HepG2 (cell line): ENCODE data around the gene SEMA3B. TPM values are rescaled to one million over a fixed set of nuclear protein-coding genes. Genes with fewer than 3 reads are reported as not detected.

Experiments
- BCL6 ChIP-seq: IDR thresholded peaks from 2 replicates; pipeline ENCODE4 v1.6.1; 2016; ENCODE audit warnings: missing genetic modification reagents, missing compliant biosample characterization
- CREM ChIP-seq, 2 experiments: sonication (generic) in 1 of 2; formaldehyde crosslinking in 1 of 2; IDR thresholded peaks; 2 replicates each; pipeline versions ENCODE4 v1.4.0 to v1.6.1; 2016 to 2020; ENCODE audit warnings: antibody characterized with exemption in 1 of 2, mild to moderate bottlenecking in 1 of 2, missing genetic modification reagents in 1 of 2
- DNMT1 ChIP-seq: sonication (generic); formaldehyde crosslinking; IDR thresholded peaks from 2 replicates; pipeline ENCODE4 v1.5.1; 2020; ENCODE audit warnings: mild to moderate bottlenecking, missing genetic modification reagents
- FOXK1 ChIP-seq: sonication (generic); formaldehyde crosslinking; IDR thresholded peaks from 2 replicates; pipeline ENCODE4 v1.4.0; 2020; ENCODE audit warnings: low read depth, missing genetic modification reagents, borderline replicate concordance
- FOXK2 ChIP-seq: fragments of 450-650 bp; IDR thresholded peaks from 2 replicates; pipeline ENCODE4 v1.6.1; 2016
- GTF3A ChIP-seq: sonication (generic); formaldehyde crosslinking; conservative IDR thresholded peaks from 2 replicates; pipeline ENCODE4 v1.4.0; 2020; ENCODE audit warnings: mild to moderate bottlenecking, missing genetic modification reagents
- KDM2A ChIP-seq: sonication (generic); formaldehyde crosslinking; IDR thresholded peaks from 2 replicates; pipeline ENCODE4 v1.4.0; 2020; ENCODE audit warnings: low read depth, missing genetic modification reagents, borderline replicate concordance
- KLF11 ChIP-seq: IDR thresholded peaks from 2 replicates; pipeline ENCODE4 v1.6.1; 2016; ENCODE audit warnings: missing compliant biosample characterization
- KLF9 ChIP-seq: IDR thresholded peaks from 2 replicates; pipeline ENCODE4 v1.6.1; 2016; ENCODE audit warnings: low read depth
- LBX2 ChIP-seq: sonication (generic); formaldehyde crosslinking; IDR thresholded peaks from 2 replicates; pipeline ENCODE4 v1.5.0; 2020; ENCODE audit warnings: missing genetic modification reagents, mild to moderate bottlenecking, borderline replicate concordance
- PHF20 ChIP-seq: sonication (generic); formaldehyde crosslinking; IDR thresholded peaks from 2 replicates; pipeline ENCODE4 v1.5.0; 2020; ENCODE audit warnings: mild to moderate bottlenecking, missing genetic modification reagents
- SUZ12 ChIP-seq: fragments of 150-350 bp; IDR thresholded peaks from 2 replicates; pipeline ENCODE4 v1.6.1; 2014; ENCODE audit warnings: low read depth, low read length
- TP53 ChIP-seq: sonication (generic); formaldehyde crosslinking; conservative IDR thresholded peaks from 2 replicates; pipeline ENCODE4 v1.4.0; 2020; ENCODE audit warnings: missing genetic modification reagents
- ZNF101 ChIP-seq: sonication (generic); formaldehyde crosslinking; IDR thresholded peaks from 2 replicates; pipeline ENCODE4 v1.4.0; 2020; ENCODE audit warnings: mild to moderate bottlenecking, low read depth, missing genetic modification reagents, borderline replicate concordance
- ZNF12 ChIP-seq: sonication (generic); formaldehyde crosslinking; IDR thresholded peaks from 2 replicates; pipeline ENCODE4 v1.5.0; 2020; ENCODE audit warnings: missing genetic modification reagents
- ZNF232 ChIP-seq: sonication (generic); formaldehyde crosslinking; IDR thresholded peaks from 2 replicates; pipeline ENCODE4 v1.4.0; 2020; ENCODE audit warnings: missing genetic modification reagents, borderline replicate concordance
- ZNF235 ChIP-seq: sonication (generic); formaldehyde crosslinking; IDR thresholded peaks from 2 replicates; pipeline ENCODE4 v1.8.1; 2023; ENCODE audit warnings: mild to moderate bottlenecking, missing genetic modification reagents, borderline replicate concordance
- ZNF451 ChIP-seq: sonication (generic); formaldehyde crosslinking; IDR thresholded peaks from 2 replicates; pipeline ENCODE4 v1.5.0; 2020; ENCODE audit warnings: mild to moderate bottlenecking, missing genetic modification reagents
- ZNF547 ChIP-seq: sonication (generic); formaldehyde crosslinking; IDR thresholded peaks from 2 replicates; pipeline ENCODE4 v1.5.1; 2020; ENCODE audit warnings: mild to moderate bottlenecking, missing genetic modification reagents
- ZNF672 ChIP-seq: sonication (generic); formaldehyde crosslinking; IDR thresholded peaks from 2 replicates; pipeline ENCODE4 v1.8.1; 2022; ENCODE audit warnings: missing genetic modification reagents
- ZSCAN9 ChIP-seq: IDR thresholded peaks from 2 replicates; pipeline ENCODE4 v1.6.1; 2016; ENCODE audit warnings: borderline replicate concordance
- polyA plus RNA-seq, 8 experiments: library from polyadenylated mRNA; depleted of rRNA in 3 of 8; stranded (reverse) in 7 of 8; unstranded in 1 of 8; fragments of >200 nt; fragmentation: Illumina TruSeq in 4 of 8; extraction: Trizol in 4 of 8; gene quantifications; 2 replicates each; pipeline versions ENCODE4 v1.2.1 to v1.2.3, GENCODE V29; 2011 to 2016; ENCODE audit warnings: low read depth in 4 of 8, missing spikeins in 1 of 8, mixed read lengths in 1 of 8; ENCODE audit not compliant: insufficient read depth in 1 of 8
- total RNA-seq, 5 experiments: library from RNA; depleted of rRNA; stranded (reverse); fragments of >200 nt; fragmentation: Illumina TruSeq; extraction: Trizol; gene quantifications; 2 replicates each; pipeline ENCODE4 v1.2.3, GENCODE V29; 2016; ENCODE audit warnings: low read depth in 1 of 5
- TF ChIP-seq, protein P1 (sequence below), 2 experiments: sonication (generic) in 1 of 2; formaldehyde crosslinking in 1 of 2; IDR thresholded peaks; 2 replicates each; pipeline versions ENCODE4 v1.4.0 to v1.6.1; 2016 to 2020; ENCODE audit warnings: borderline replicate concordance in 1 of 2, low read depth in 1 of 2, mild to moderate bottlenecking in 1 of 2, missing genetic modification reagents in 1 of 2
- TF ChIP-seq, protein P2 (sequence below): sonication (generic); formaldehyde crosslinking; IDR thresholded peaks from 2 replicates; pipeline ENCODE4 v1.5.1; 2020; ENCODE audit warnings: mild to moderate bottlenecking, missing genetic modification reagents

Gene SEMA3B
- total and polyA plus RNA-seq, 2 of the 13 experiments (the other 11 are each of a cell fraction or from before 2014, with no cell fraction given) = 93.2 to 158 TPM

GRCh38 chr3:50321336-50322114 is 52.6 kb downstream of the SEMA3B start (continued):
- TF ChIP-seq, protein P1, sequence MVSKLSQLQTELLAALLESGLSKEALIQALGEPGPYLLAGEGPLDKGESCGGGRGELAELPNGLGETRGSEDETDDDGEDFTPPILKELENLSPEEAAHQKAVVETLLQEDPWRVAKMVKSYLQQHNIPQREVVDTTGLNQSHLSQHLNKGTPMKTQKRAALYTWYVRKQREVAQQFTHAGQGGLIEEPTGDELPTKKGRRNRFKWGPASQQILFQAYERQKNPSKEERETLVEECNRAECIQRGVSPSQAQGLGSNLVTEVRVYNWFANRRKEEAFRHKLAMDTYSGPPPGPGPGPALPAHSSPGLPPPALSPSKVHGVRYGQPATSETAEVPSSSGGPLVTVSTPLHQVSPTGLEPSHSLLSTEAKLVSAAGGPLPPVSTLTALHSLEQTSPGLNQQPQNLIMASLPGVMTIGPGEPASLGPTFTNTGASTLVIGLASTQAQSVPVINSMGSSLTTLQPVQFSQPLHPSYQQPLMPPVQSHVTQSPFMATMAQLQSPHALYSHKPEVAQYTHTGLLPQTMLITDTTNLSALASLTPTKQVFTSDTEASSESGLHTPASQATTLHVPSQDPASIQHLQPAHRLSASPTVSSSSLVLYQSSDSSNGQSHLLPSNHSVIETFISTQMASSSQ (IDR thresholded peaks at IDR 0.05; ENCODE audit: low read depth) = no peak; the same call in 1 of the 2 replicates
- TF ChIP-seq, protein P1 (CRISPR knock-in tag; IDR thresholded peaks at IDR 0.05; ENCODE audit: borderline replicate concordance) = peak; percentile 42; the same call in 1 of the 2 replicates
- TF ChIP-seq ZNF235 (no peak), LBX2 (CRISPR knock-in tag) (no peak), ZSCAN9 (CRISPR knock-in tag) (peak; percentile 33; the same call in 1 of the 2 replicates), SUZ12 (no peak), KLF11 (CRISPR knock-in tag) (no peak), ZNF12 (CRISPR knock-in tag) (no peak), ZNF672 (CRISPR knock-in tag) (no peak), ZNF101 (CRISPR knock-in tag) (no peak), GTF3A (CRISPR knock-in tag) (no peak), FOXK1 (CRISPR knock-in tag) (peak; percentile 45; the same call in 1 of the 2 replicates), ZNF547 (CRISPR knock-in tag) (no peak), KDM2A (no peak), PHF20 (CRISPR knock-in tag) (no peak; the same call in 1 of the 2 replicates), ZNF232 (peak; percentile 26; the same call in 1 of the 2 replicates), TP53 (CRISPR knock-in tag) (no peak), ZNF451 (CRISPR knock-in tag) (0 out of 2 replicates have a peak, but pooled peaks have one; percentile 14), FOXK2 (peak; percentile 99), KLF9 (CRISPR knock-in tag) (no peak), DNMT1 (CRISPR knock-in tag) (no peak), CREM (IDR thresholded peaks at IDR 0.05) (peak; percentile 48; the same call in 1 of the 2 replicates), CREM (CRISPR knock-in tag; IDR thresholded peaks at IDR 0.05) (no peak), BCL6 (CRISPR knock-in tag) (peak; percentile 49; the same call in 1 of the 2 replicates)
- TF ChIP-seq, protein P2, sequence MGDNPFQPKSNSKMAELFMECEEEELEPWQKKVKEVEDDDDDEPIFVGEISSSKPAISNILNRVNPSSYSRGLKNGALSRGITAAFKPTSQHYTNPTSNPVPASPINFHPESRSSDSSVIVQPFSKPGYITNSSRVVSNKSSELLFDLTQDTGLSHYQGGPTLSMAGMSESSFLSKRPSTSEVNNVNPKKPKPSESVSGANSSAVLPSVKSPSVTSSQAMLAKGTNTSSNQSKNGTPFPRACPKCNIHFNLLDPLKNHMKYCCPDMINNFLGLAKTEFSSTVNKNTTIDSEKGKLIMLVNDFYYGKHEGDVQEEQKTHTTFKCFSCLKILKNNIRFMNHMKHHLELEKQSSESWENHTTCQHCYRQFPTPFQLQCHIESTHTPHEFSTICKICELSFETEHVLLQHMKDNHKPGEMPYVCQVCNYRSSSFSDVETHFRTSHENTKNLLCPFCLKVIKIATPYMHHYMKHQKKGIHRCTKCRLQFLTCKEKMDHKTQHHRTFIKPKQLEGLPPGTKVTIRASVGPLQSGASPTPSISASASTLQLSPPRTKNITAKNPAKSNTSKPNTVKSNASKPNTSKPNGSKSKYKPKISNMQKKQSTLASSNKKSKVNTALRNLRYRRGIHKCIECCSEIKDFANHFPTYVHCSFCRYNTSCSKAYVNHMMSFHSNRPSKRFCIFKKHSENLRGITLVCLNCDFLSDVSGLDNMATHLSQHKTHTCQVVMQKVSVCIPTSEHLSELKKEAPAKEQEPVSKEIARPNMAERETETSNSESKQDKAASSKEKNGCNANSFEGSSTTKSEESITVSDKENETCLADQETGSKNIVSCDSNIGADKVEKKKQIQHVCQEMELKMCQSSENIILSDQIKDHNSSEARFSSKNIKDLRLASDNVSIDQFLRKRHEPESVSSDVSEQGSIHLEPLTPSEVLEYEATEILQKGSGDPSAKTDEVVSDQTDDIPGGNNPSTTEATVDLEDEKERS (CRISPR knock-in tag) = 0 out of 2 replicates have a peak, but pooled peaks have one; percentile 72
